PC-3 (cell line): ENCODE results near the gene KAZN. TPM values are rescaled to one million over a fixed set of nuclear protein-coding genes. Genes with fewer than 3 reads are reported as not detected.

ENCODE experiments used
- ATAC-seq: fragments of 200-7000 bp; cut with Tn5 transposase; 2 replicates; pipeline ENCODE4 v1.9.1; 2020; ENCODE audit warnings: mild to moderate bottlenecking, moderate library complexity
- BruUV-seq: library from RNA; stranded (reverse); fragments of 400-500 nt; replicated peaks from 2 replicates; lab custom pipeline; 2021; lab: Mats Ljungman, UMichigan
- CTCF ChIA-PET: fragments of 300-600 bp; sonication (Branson Sonifier 250); formaldehyde crosslinking; loops from one replicate; lab custom pipeline; 2022; ENCODE audit warnings: antibody characterized with exemption; lab: Charles Lee
- POLR2A ChIA-PET: fragments of 300-600 bp; sonication (Branson Sonifier 250); formaldehyde crosslinking; loops from one replicate; lab custom pipeline; 2022; ENCODE audit warnings: antibody characterized with exemption; ENCODE audit not compliant: unreplicated experiment; lab: Charles Lee
- DNase-seq: peaks from one replicate; pipeline ENCODE4 v3.0.0-alpha.2; 2015
- H2AFZ ChIP-seq: fragments of 300-600 bp; sonication (generic); 2 replicates; pipeline ENCODE4 v1.6.0; 2016; ENCODE audit warnings: antibody characterized with exemption, low read length
- H3F3A ChIP-seq: fragments of 300-600 bp; sonication (generic); one replicate; pipeline ENCODE4 v1.6.0; 2017; ENCODE audit warnings: antibody characterized with exemption, low read length, control low read depth, mild to moderate bottlenecking; ENCODE audit not compliant: unreplicated experiment
- H3K27ac ChIP-seq: fragments of 300-600 bp; sonication (generic); 2 replicates; pipeline ENCODE4 v1.5.1; 2016; ENCODE audit warnings: mild to moderate bottlenecking, low read length
- H3K27me3 ChIP-seq: fragments of 300-600 bp; sonication (generic); 2 replicates; pipeline ENCODE4 v1.6.1; 2016; ENCODE audit warnings: low read length, mixed read lengths
- H3K36me3 ChIP-seq: fragments of 300-600 bp; sonication (generic); 2 replicates; pipeline ENCODE4 v1.6.1; 2016; ENCODE audit warnings: low read depth, mixed run types, low read length, mixed read lengths
- H3K4me1 ChIP-seq: fragments of 300-600 bp; sonication (generic); 2 replicates; pipeline ENCODE4 v1.5.1; 2016; ENCODE audit warnings: low read length; ENCODE audit not compliant: insufficient read depth
- H3K4me2 ChIP-seq: fragments of 300-600 bp; sonication (generic); 2 replicates; pipeline ENCODE4 v1.6.0; 2016; ENCODE audit warnings: low read length
- H3K4me3 ChIP-seq: fragments of 300-600 bp; sonication (generic); 2 replicates; pipeline ENCODE4 v1.5.1; 2016; ENCODE audit warnings: mild to moderate bottlenecking, low read length, mixed read lengths
- H3K79me2 ChIP-seq: fragments of 300-600 bp; sonication (generic); 2 replicates; pipeline ENCODE4 v1.6.1; 2017; ENCODE audit warnings: low read length, mixed read lengths
- H3K9ac ChIP-seq: fragments of 300-600 bp; sonication (generic); 2 replicates; pipeline ENCODE4 v1.6.0; 2016; ENCODE audit warnings: mild to moderate bottlenecking, low read length
- H3K9me2 ChIP-seq: fragments of 300-600 bp; sonication (generic); replicated peaks from 2 replicates; pipeline ENCODE4 v1.6.1; 2016; ENCODE audit warnings: mixed run types, low read length, mixed read lengths
- H3K9me3 ChIP-seq: fragments of 300-600 bp; sonication (generic); 2 replicates; pipeline ENCODE4 v1.6.1; 2016; ENCODE audit warnings: low read length, mixed read lengths
- H4K20me1 ChIP-seq: fragments of 300-600 bp; sonication (generic); 2 replicates; pipeline ENCODE4 v1.6.1; 2016; ENCODE audit warnings: low read length, mixed read lengths
- EZH2 ChIP-seq: fragments of 300-600 bp; sonication (generic); IDR thresholded peaks from one replicate; pipeline ENCODE4 v1.6.1; 2017; ENCODE audit warnings: antibody characterized with exemption, mild to moderate bottlenecking, low read length; ENCODE audit not compliant: unreplicated experiment
- EZH2phosphoT487 ChIP-seq: fragments of 300-600 bp; sonication (generic); IDR thresholded peaks from 2 replicates; pipeline ENCODE4 v1.6.1; 2018; ENCODE audit warnings: mild to moderate bottlenecking, antibody characterized with exemption, low read length, borderline replicate concordance
- intact Hi-C: fragments of 100-400 bp; cut with micrococcal nuclease; formaldehyde crosslinking; loops from 2 replicates; pipeline ENCODE4 v1.9.0; 2023
- total RNA-seq: library from RNA; depleted of rRNA; stranded (reverse); fragments of >200 nt; gene quantifications from 2 replicates; pipeline ENCODE4 v1.2.3, GENCODE V29; 2014
- TF ChIP-seq, protein P1 (sequence below): fragments of 300-600 bp; sonication (generic); conservative IDR thresholded peaks from 2 replicates; pipeline ENCODE4 v1.5.1; 2017; ENCODE audit warnings: antibody characterized with exemption, low read depth, mild to moderate bottlenecking, low read length

KAZN gene
- total RNA-seq, 1 experiment from 2014 or later, result 2.0 TPM

DNA sequence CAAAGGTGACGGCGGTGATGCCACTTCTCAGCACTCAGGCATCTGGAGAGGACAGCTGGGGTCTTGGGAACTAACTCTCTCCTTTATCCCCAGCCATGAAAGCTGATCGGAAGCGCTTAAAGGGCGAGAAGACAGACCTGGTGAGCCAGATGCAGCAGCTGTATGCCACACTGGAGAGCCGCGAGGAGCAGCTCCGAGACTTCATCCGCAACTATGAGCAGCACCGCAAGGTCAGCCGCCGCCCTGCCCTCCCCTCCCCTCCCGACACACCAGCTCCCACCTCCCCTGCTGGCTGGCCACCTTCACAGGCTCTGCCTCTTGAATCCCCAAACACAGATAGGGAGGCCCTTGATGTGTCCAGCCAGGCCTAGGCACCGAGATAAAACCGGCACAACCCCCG is 436.2 kb downstream of the KAZN start:
- DNase-seq, result no peak
- Histone ChIP-seq H3K27me3 (no peaks in the 10 kb centered on the region), H3K9me2 (no peaks in the 10 kb centered on the region), H3K79me2 (no peaks in the 10 kb centered on the region), H3K36me3 (no peaks in the 10 kb centered on the region), H3K27ac (no peak overlapping the region), H2AFZ (no peak overlapping the region), H3K4me3 (no peak overlapping the region), H3K4me1 (peaks cover 5% of the 10 kb centered on the region; the same call in 1 of the 2 replicates), H4K20me1 (no peaks in the 10 kb centered on the region), H3F3A (no peaks in the 10 kb centered on the region), H3K9me3 (no peaks in the 10 kb centered on the region), H3K4me2 (no peak overlapping the region), H3K9ac (no peak overlapping the region)
- ChIA-PET POLR2A (no interaction called here), CTCF (no interaction called here)
- TF ChIP-seq, protein P1, sequence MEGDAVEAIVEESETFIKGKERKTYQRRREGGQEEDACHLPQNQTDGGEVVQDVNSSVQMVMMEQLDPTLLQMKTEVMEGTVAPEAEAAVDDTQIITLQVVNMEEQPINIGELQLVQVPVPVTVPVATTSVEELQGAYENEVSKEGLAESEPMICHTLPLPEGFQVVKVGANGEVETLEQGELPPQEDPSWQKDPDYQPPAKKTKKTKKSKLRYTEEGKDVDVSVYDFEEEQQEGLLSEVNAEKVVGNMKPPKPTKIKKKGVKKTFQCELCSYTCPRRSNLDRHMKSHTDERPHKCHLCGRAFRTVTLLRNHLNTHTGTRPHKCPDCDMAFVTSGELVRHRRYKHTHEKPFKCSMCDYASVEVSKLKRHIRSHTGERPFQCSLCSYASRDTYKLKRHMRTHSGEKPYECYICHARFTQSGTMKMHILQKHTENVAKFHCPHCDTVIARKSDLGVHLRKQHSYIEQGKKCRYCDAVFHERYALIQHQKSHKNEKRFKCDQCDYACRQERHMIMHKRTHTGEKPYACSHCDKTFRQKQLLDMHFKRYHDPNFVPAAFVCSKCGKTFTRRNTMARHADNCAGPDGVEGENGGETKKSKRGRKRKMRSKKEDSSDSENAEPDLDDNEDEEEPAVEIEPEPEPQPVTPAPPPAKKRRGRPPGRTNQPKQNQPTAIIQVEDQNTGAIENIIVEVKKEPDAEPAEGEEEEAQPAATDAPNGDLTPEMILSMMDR, result no peak
- TF ChIP-seq EZH2, result no peak
- BruUV-seq, result no TSS peak
- no peak for ATAC-seq
- intact Hi-C loops, result no loop called here

GRCh38 chr1:15035236-15035635 is 436.8 kb downstream of the KAZN start:
- Histone ChIP-seq H3K27ac (no peak overlapping the region), H3K9ac (no peak overlapping the region), H4K20me1 (no peaks in the 10 kb centered on the region), H3K9me2 (no peaks in the 10 kb centered on the region), H2AFZ (no peak overlapping the region), H3K9me3 (no peaks in the 10 kb centered on the region), H3K4me1 (peaks cover 5% of the 10 kb centered on the region; the same call in 1 of the 2 replicates), H3K36me3 (no peaks in the 10 kb centered on the region), H3K4me2 (no peak overlapping the region), H3K27me3 (no peaks in the 10 kb centered on the region), H3K79me2 (no peaks in the 10 kb centered on the region), H3F3A (no peaks in the 10 kb centered on the region), H3K4me3 (no peak overlapping the region)
- intact Hi-C loops, result no loop called here
- TF ChIP-seq EZH2 (no peak), EZH2phosphoT487 (no peak)
- TF ChIP-seq, protein P1, result no peak
- no TSS peak for BruUV-seq
- DNase-seq (no peak), ATAC-seq (no peak)
- ChIA-PET CTCF (no interaction called here), POLR2A (no interaction called here)

DNA sequence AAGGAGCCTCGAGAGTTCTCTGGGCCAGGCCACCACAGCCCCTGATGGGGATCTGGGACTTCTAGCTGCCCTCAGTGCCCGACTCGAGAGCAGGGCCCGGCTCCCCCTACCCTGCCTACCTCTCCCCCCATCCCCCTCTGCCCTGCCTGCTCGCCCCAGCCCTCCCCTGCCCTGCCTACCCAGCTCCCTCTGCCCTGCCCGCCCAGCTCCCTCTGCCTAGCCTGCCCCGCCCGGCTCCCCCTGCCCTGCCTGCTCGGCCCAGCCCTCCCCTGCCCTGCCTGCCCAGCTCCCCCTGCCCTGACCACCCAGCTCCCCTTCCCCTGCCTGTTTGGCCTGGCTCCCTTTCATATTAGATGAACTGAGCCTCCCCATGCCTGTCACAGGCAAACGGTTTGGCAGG is 437.6 kb downstream of the KAZN start:
- no peak overlapping the region for H3K27ac ChIP-seq
- H4K20me1 ChIP-seq, result no peaks in the 10 kb centered on the region
- no peaks in the 10 kb centered on the region for H3K27me3 ChIP-seq
- intact Hi-C loops, result no loop called here
- ATAC-seq (no peak), DNase-seq (no peak)
- H3K4me2 ChIP-seq, result no peak overlapping the region
- TF ChIP-seq EZH2phosphoT487 (no peak), EZH2 (no peak)
- no peak overlapping the region for H3K9ac ChIP-seq
- BruUV-seq, result no TSS peak
- POLR2A ChIA-PET, result no interaction called here
- no peak overlapping the region for H3K4me3 ChIP-seq
- no peaks in the 10 kb centered on the region for H3K36me3 ChIP-seq
- no peaks in the 10 kb centered on the region for H3F3A ChIP-seq
- H3K9me2 ChIP-seq, result no peaks in the 10 kb centered on the region
- H3K9me3 ChIP-seq, result no peaks in the 10 kb centered on the region
- H3K4me1 ChIP-seq, result peaks cover 5% of the 10 kb centered on the region; the same call in 1 of the 2 replicates
- H3K79me2 ChIP-seq, result no peaks in the 10 kb centered on the region
- no peak overlapping the region for H2AFZ ChIP-seq
- CTCF ChIA-PET, result no interaction called here
